Body of pancreas (tissue), 4 donors: Measurements from ENCODE around the gene PDGFD. TPM values are rescaled to one million over a fixed set of nuclear protein-coding genes. Genes with fewer than 3 reads are reported as not detected.

Experiments
- ATAC-seq: fragments of 150-250 bp; one replicate; pipeline ENCODE4 v1.9.1; 2016
- DNase-seq, 4 donors: peaks; one replicate each; pipeline ENCODE4 v3.0.0-alpha.2; 2019
- H3K27ac ChIP-seq, 4 donors: fragments of 200-600 bp; sonication (generic); 1 replicate in 3 of 4; 2 replicates in 1 of 4; pipeline versions ENCODE4 v1.5.1 to v1.6.1; 2016 to 2019; ENCODE audit warnings: mild to moderate bottlenecking in 1 of 4, mixed read lengths in 1 of 4, moderate library complexity in 1 of 4
- H3K27me3 ChIP-seq, 2 donors: fragments of 200-600 bp; sonication (generic); one replicate each; pipeline ENCODE4 v1.6.0; 2016; ENCODE audit warnings: mild to moderate bottlenecking in 1 of 2
- H3K36me3 ChIP-seq, 2 donors: fragments of 200-600 bp; sonication (generic); replicated peaks in 1 of 2; 2 replicates each; pipeline ENCODE4 v1.5.1; 2016; ENCODE audit warnings: low read depth in 2 of 2; ENCODE audit not compliant: insufficient read depth in 1 of 2
- H3K4me1 ChIP-seq: fragments of 200-600 bp; sonication (generic); one replicate; pipeline ENCODE4 v1.6.0; 2016
- H3K4me3 ChIP-seq, 2 donors: fragments of 200-600 bp; sonication (generic); 1 replicate in 1 of 2; 2 replicates in 1 of 2; pipeline ENCODE4 v1.5.1; 2016 to 2019
- H3K9me3 ChIP-seq, 3 donors: fragments of 200-600 bp; sonication (generic); 1 replicate in 2 of 3; 2 replicates in 1 of 3; pipeline ENCODE4 v1.5.1; 2016
- CTCF ChIP-seq, 7 experiments: fragments of 450-650 bp in 4 of 7; fragments of 200-600 bp in 3 of 7; sonication (generic) in 3 of 7; IDR thresholded peaks; one replicate each; pipeline ENCODE4 v1.5.1; 2016 to 2019; ENCODE audit warnings: antibody characterized with exemption in 7 of 7
- POLR2A ChIP-seq, 3 donors: fragments of 450-650 bp; IDR thresholded peaks; one replicate each; pipeline ENCODE4 v1.6.1; 2016; ENCODE audit warnings: antibody characterized with exemption in 3 of 3, mild to moderate bottlenecking in 2 of 3
- WGBS, 2 donors: methylation state at CpG; one replicate each; pipeline ENCODE4 v1.1.5; 2017; 5-methylcytosine and 5-hydroxymethylcytosine counted together
- intact Hi-C: fragments of 100-400 bp; cut with DNase I; formaldehyde crosslinking; loops from one replicate; pipeline ENCODE4 v1.15.1; 2023
- total RNA-seq, 2 donors: library from RNA; depleted of rRNA; stranded (reverse); fragments of >200 nt; gene quantifications; one replicate each; pipeline ENCODE4 v1.1.0, GENCODE V29; 2016

Gene PDGFD
- total RNA-seq, 2 donors from 2014 or later = 26.7 to 43.1 TPM

GRCh38 chr11:103929170-103929903 lies 234.6 kb downstream of the PDGFD start:
- 68 to 69% methylated on average over 3 of the region's 3 CpGs for WGBS, 2 donors
- intact Hi-C loops = no loop called here
- H3K4me1 ChIP-seq = peaks cover under 1% of the 10 kb centered on the region
- no peak for DNase-seq
- TF ChIP-seq POLR2A (IDR thresholded peaks at IDR 0.05) = no peak
- no peak for TF ChIP-seq CTCF (IDR thresholded peaks at IDR 0.05)
- H3K27me3 ChIP-seq = no peaks in the 10 kb centered on the region
- H3K4me3 ChIP-seq = no peak overlapping the region
- H3K36me3 ChIP-seq = no peaks in the 10 kb centered on the region
- H3K27ac ChIP-seq = no peak overlapping the region
- no peak for ATAC-seq
- no peaks in the 10 kb centered on the region for H3K9me3 ChIP-seq

GRCh38 chr11:103928802-103929161 lies 235.2 kb downstream of the PDGFD start:
- H3K36me3 ChIP-seq = no peaks in the 10 kb centered on the region
- H3K27me3 ChIP-seq = no peaks in the 10 kb centered on the region
- WGBS, 2 donors = 73 to 79% methylated on average over 5 of the region's 5 CpGs
- H3K4me1 ChIP-seq = peaks cover 6% of the 10 kb centered on the region
- DNase-seq (no peak), ATAC-seq (no peak)
- H3K4me3 ChIP-seq = no peak overlapping the region
- TF ChIP-seq POLR2A (IDR thresholded peaks at IDR 0.05) = no peak
- no peak for TF ChIP-seq CTCF (IDR thresholded peaks at IDR 0.05)
- no peaks in the 10 kb centered on the region for H3K9me3 ChIP-seq
- H3K27ac ChIP-seq = no peak overlapping the region
- intact Hi-C loops = no loop called here

GRCh38 chr11:103928040-103928801 lies 235.7 kb downstream of the PDGFD start:
- no peak overlapping the region for H3K27ac ChIP-seq
- TF ChIP-seq CTCF (IDR thresholded peaks at IDR 0.05) = no peak
- TF ChIP-seq POLR2A (IDR thresholded peaks at IDR 0.05) = no peak
- intact Hi-C loops = no loop called here
- DNase-seq = no peak
- peaks cover 9% of the 10 kb centered on the region for H3K4me1 ChIP-seq
- no peaks in the 10 kb centered on the region for H3K27me3 ChIP-seq
- 87 to 91% methylated on average over 5 of the region's 5 CpGs for WGBS, 2 donors
- no peak overlapping the region for H3K4me3 ChIP-seq
- no peaks in the 10 kb centered on the region for H3K36me3 ChIP-seq
- no peak for ATAC-seq
- H3K9me3 ChIP-seq = no peaks in the 10 kb centered on the region

- no peak overlapping the region for H3K27ac ChIP-seq
- no peaks in the 10 kb centered on the region for H3K9me3 ChIP-seq
- no peak for ATAC-seq
- H3K4me1 ChIP-seq = peaks cover 9% of the 10 kb centered on the region
- no peak for TF ChIP-seq POLR2A (IDR thresholded peaks at IDR 0.05)
- TF ChIP-seq CTCF (IDR thresholded peaks at IDR 0.05) = peak in 5 of 7 experiments; percentile 12 to 47 (median 25)
- no peaks in the 10 kb centered on the region for H3K27me3 ChIP-seq
- no peaks in the 10 kb centered on the region for H3K36me3 ChIP-seq
- WGBS, 2 donors = 40 to 51% methylated on average over 2 of the region's 2 CpGs
- DNase-seq = no peak
- intact Hi-C loops = no loop called here
- H3K4me3 ChIP-seq = no peak overlapping the region
Observed at GRCh38 chr11:103927535-103927934, 236.4 kb downstream of the PDGFD start.
